Endothelial cell of umbilical vein (primary cell): Measurements from ENCODE around the gene ERCC2. TPM values are rescaled to one million over a fixed set of nuclear protein-coding genes. Genes with fewer than 3 reads are reported as not detected.

Experiments used
- BruUV-seq: library from RNA; stranded (reverse); fragments of 400-500 nt; replicated peaks from 2 replicates; lab custom pipeline; 2021; lab: Mats Ljungman, UMichigan
- CTCF ChIA-PET: fragments of 300-600, 350-600 bp; sonication (Branson Sonifier 250); formaldehyde crosslinking; loops from one replicate; lab custom pipeline; 2021; ENCODE audit warnings: antibody characterized with exemption, inconsistent platforms; lab: Charles Lee
- POLR2A ChIA-PET: fragments of 300-600, 350-600 bp; sonication (Branson Sonifier 250); formaldehyde crosslinking; loops from one replicate; lab custom pipeline; 2021; ENCODE audit warnings: antibody characterized with exemption, inconsistent platforms; lab: Charles Lee
- DNase-seq: peaks from one replicate; pipeline ENCODE4 v3.0.0-alpha.2; 2011; ENCODE audit warnings: low read depth, low spot score
- FAIRE-seq: peaks from 2 replicates; lab custom pipeline; 2011; peaks lifted over from hg19 to GRCh38; lab: Jason Lieb, UNC
- H2AFZ ChIP-seq: 2 replicates; pipeline ENCODE4 v1.6.0; 2012; ENCODE audit warnings: low read depth, low read length, control low read depth, inconsistent platforms
- H3K27ac ChIP-seq: 2 replicates; pipeline ENCODE4 v1.5.1; 2011; ENCODE audit warnings: low read depth, mild to moderate bottlenecking, control low read depth, low read length, moderate library complexity; ENCODE audit not compliant: insufficient read depth
- H3K27me3 ChIP-seq, 2 experiments: 2 replicates each; pipeline versions ENCODE4 v1.6.0 to v1.6.1; 2011; ENCODE audit warnings: low read length in 2 of 2, mixed read lengths in 1 of 2; ENCODE audit not compliant: control insufficient read depth in 2 of 2, insufficient read depth in 2 of 2
- H3K36me3 ChIP-seq, 2 experiments: 2 replicates in 1 of 2; 3 replicates in 1 of 2; pipeline ENCODE4 v1.5.1; 2011; ENCODE audit warnings: low read length in 2 of 2, mild to moderate bottlenecking in 1 of 2, moderate library complexity in 1 of 2; ENCODE audit not compliant: control insufficient read depth in 2 of 2, insufficient read depth in 2 of 2; ENCODE audit errors: extremely low read depth in 1 of 2
- H3K4me1 ChIP-seq: 3 replicates; pipeline ENCODE4 v1.5.1; 2011; ENCODE audit warnings: mild to moderate bottlenecking, low read length; ENCODE audit not compliant: control insufficient read depth, insufficient read depth; ENCODE audit errors: extremely low read depth
- H3K4me2 ChIP-seq: 2 replicates; pipeline ENCODE4 v1.6.1; 2011; ENCODE audit warnings: low read length, control low read depth, mixed read lengths; ENCODE audit not compliant: insufficient read depth
- H3K4me3 ChIP-seq, 3 experiments: fragments of 200-600 bp in 1 of 3; sonication (generic), shearing (Covaris generic) in 1 of 3; replicated peaks in 1 of 3; 2 replicates each; pipeline ENCODE4 v1.5.1; 2011 to 2016; ENCODE audit warnings: control low read depth in 3 of 3, low read length in 3 of 3, mild to moderate bottlenecking in 2 of 3, inconsistent platforms in 1 of 3, low read depth in 1 of 3, moderate library complexity in 1 of 3; ENCODE audit not compliant: insufficient read depth in 1 of 3
- H3K79me2 ChIP-seq: 2 replicates; pipeline ENCODE4 v1.6.0; 2012; ENCODE audit warnings: low read length, inconsistent platforms; ENCODE audit not compliant: control insufficient read depth, insufficient read depth
- H3K9ac ChIP-seq: replicated peaks from 2 replicates; pipeline ENCODE3; 2011; ENCODE audit warnings: low read length, control low read depth; ENCODE audit not compliant: insufficient read depth; ENCODE audit errors: extremely low read depth
- H3K9me1 ChIP-seq: replicated peaks from 3 replicates; pipeline ENCODE4 v1.6.0; 2011; ENCODE audit warnings: mild to moderate bottlenecking, low read length; ENCODE audit not compliant: control insufficient read depth, insufficient read depth; ENCODE audit errors: extremely low read depth
- H3K9me3 ChIP-seq: replicated peaks from 2 replicates; pipeline ENCODE4 v1.5.1; 2012; ENCODE audit warnings: low read length, inconsistent platforms; ENCODE audit not compliant: control insufficient read depth, insufficient read depth
- H4K20me1 ChIP-seq: replicated peaks from 2 replicates; pipeline ENCODE3; 2011; ENCODE audit warnings: mild to moderate bottlenecking, low read length; ENCODE audit not compliant: control insufficient read depth, insufficient read depth; ENCODE audit errors: extremely low read depth
- EZH2 ChIP-seq: IDR thresholded peaks from 2 replicates; pipeline ENCODE4 v1.6.1; 2012; ENCODE audit warnings: borderline replicate concordance, low read depth, mild to moderate bottlenecking, moderate library complexity, low read length, inconsistent platforms; ENCODE audit not compliant: severe bottlenecking
- FOS ChIP-seq: IDR thresholded peaks from 2 replicates; pipeline ENCODE4 v1.6.1; 2011; ENCODE audit warnings: mild to moderate bottlenecking, low read length, moderate library complexity, borderline replicate concordance; ENCODE audit not compliant: insufficient read depth
- GATA2 ChIP-seq: IDR thresholded peaks from 2 replicates; pipeline ENCODE4 v1.7.0; 2011; ENCODE audit warnings: low read depth, mild to moderate bottlenecking, moderate library complexity, mixed read lengths, low read length; ENCODE audit not compliant: insufficient read length, insufficient read depth
- JUN ChIP-seq: IDR thresholded peaks from 2 replicates; pipeline ENCODE4 v1.6.1; 2011; ENCODE audit warnings: borderline replicate concordance, low read depth; ENCODE audit not compliant: insufficient read length, insufficient read depth
- MAX ChIP-seq: IDR thresholded peaks from 2 replicates; pipeline ENCODE4 v1.6.1; 2011; ENCODE audit not compliant: insufficient read depth, insufficient read length
- MYC ChIP-seq: IDR thresholded peaks from one replicate; pipeline ENCODE4 v1.6.1; 2011; ENCODE audit warnings: mild to moderate bottlenecking, low read depth, low read length
- POLR2A ChIP-seq: IDR thresholded peaks from 2 replicates; pipeline ENCODE4 v1.6.1; 2012; ENCODE audit warnings: low read depth, mild to moderate bottlenecking, control low read depth, low read length
- POLR2AphosphoS5 ChIP-seq: IDR thresholded peaks from 2 replicates; pipeline ENCODE4 v1.6.1; 2012; ENCODE audit warnings: low read depth, mild to moderate bottlenecking, control low read depth, low read length, moderate library complexity; ENCODE audit not compliant: insufficient read depth
- dilution Hi-C: fragments of 300-500 bp; cut with MboI; formaldehyde crosslinking; loops from one replicate; pipeline ENCODE4 v1.15.0; 2019; ENCODE audit warnings: low sequenced_read_pairs; ENCODE audit not compliant: extremely low pct_ligation_motif_present
- intact Hi-C: fragments of 100-400 bp; cut with micrococcal nuclease; formaldehyde crosslinking; loops from one replicate; pipeline ENCODE4 v1.10.0; 2022
- polyA plus RNA-seq, 4 experiments: library from polyadenylated mRNA; depleted of rRNA in 3 of 4; stranded (reverse) in 3 of 4; unstranded in 1 of 4; fragments of >200 nt; gene quantifications; 2 replicates each; pipeline versions ENCODE4 v1.2.1 to v1.2.3, GENCODE V29; 2011 to 2012; ENCODE audit warnings: missing spikeins in 1 of 4
- total RNA-seq: library from RNA; stranded (reverse); gene quantifications from 2 replicates; pipeline ENCODE4 v1.2.3, GENCODE V29; 2021
- TF ChIP-seq, protein P1 (sequence below), 2 donors: IDR thresholded peaks; 1 replicate in 1 of 2; 2 replicates in 1 of 2; pipeline ENCODE4 v1.5.1; 2011; ENCODE audit warnings: low read length in 2 of 2, mild to moderate bottlenecking in 2 of 2, moderate library complexity in 2 of 2, control low read depth in 1 of 2, inconsistent platforms in 1 of 2, low read depth in 1 of 2; ENCODE audit not compliant: insufficient read depth in 1 of 2; ENCODE audit errors: extremely low read depth in 1 of 2

The ERCC2 gene
- total and polyA plus RNA-seq, 2 donors (not counting 3 experiments of a cell fraction or from before 2014, with no cell fraction given): 59.9 to 61.8 TPM

- no peak for FAIRE-seq
- CTCF ChIA-PET: no interaction called here
- H3K9me1 ChIP-seq: no peaks in the 10 kb centered on the region
These were observed 17.2 kb downstream of the ERCC2 start for GRCh38 chr19:45352914-45353796.

More at GRCh38 chr19:45352914-45353796, 17.2 kb downstream of the ERCC2 start:
- Histone ChIP-seq H3K27me3 (no peaks in the 10 kb centered on the region), H3K4me1 (no peaks in the 10 kb centered on the region), H4K20me1 (no peaks in the 10 kb centered on the region), H3K9ac (no peak overlapping the region), H3K4me2 (no peak overlapping the region), H2AFZ (no peak overlapping the region), H3K79me2 (no peaks in the 10 kb centered on the region), H3K4me3 (no peak overlapping the region), H3K9me3 (no peaks in the 10 kb centered on the region), H3K27ac (no peak overlapping the region), H3K36me3 (peaks cover 7 to 42% of the 10 kb centered on the region in 2 experiments)
- no TSS peak for BruUV-seq
- intact Hi-C loops (no loop called here), dilution Hi-C loops (no loop called here)
- no peak for DNase-seq
- no peak for TF ChIP-seq POLR2AphosphoS5
- TF ChIP-seq JUN: no peak
- TF ChIP-seq MAX: no peak
- TF ChIP-seq, protein P1, sequence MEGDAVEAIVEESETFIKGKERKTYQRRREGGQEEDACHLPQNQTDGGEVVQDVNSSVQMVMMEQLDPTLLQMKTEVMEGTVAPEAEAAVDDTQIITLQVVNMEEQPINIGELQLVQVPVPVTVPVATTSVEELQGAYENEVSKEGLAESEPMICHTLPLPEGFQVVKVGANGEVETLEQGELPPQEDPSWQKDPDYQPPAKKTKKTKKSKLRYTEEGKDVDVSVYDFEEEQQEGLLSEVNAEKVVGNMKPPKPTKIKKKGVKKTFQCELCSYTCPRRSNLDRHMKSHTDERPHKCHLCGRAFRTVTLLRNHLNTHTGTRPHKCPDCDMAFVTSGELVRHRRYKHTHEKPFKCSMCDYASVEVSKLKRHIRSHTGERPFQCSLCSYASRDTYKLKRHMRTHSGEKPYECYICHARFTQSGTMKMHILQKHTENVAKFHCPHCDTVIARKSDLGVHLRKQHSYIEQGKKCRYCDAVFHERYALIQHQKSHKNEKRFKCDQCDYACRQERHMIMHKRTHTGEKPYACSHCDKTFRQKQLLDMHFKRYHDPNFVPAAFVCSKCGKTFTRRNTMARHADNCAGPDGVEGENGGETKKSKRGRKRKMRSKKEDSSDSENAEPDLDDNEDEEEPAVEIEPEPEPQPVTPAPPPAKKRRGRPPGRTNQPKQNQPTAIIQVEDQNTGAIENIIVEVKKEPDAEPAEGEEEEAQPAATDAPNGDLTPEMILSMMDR (IDR thresholded peaks at IDR 0.05; ENCODE audit: extremely low read depth in 1 of 2, insufficient read depth in 1 of 2, low read depth in 1 of 2, low read length in 2 of 2): no peak
- TF ChIP-seq FOS: no peak
- TF ChIP-seq EZH2: no peak
- TF ChIP-seq GATA2: no peak
- TF ChIP-seq POLR2A: no peak
- TF ChIP-seq MYC: no peak
- POLR2A ChIA-PET: no interaction called here
